ENCODE data around the gene TCF7L1.

The TCF7L1 gene

GRCh38 chr2:85132397-85132796 is 795 bp upstream of the TCF7L1 start:
- Histone ChIP-seq H3K4me3 (ENCODE audit: low read depth, low read length) (peak overlapping the region; percentile 96), H3K27ac (ENCODE audit: low read depth, low read length) (peak overlapping the region; percentile 37), H3K9ac (ENCODE audit: low read depth, low read length) (no peak overlapping the region), H3K4me1 (ENCODE audit: control insufficient read depth, insufficient read depth, low read length) (peaks cover 27% of the 10 kb centered on the region), H3K9me3 (ENCODE audit: control insufficient read depth, insufficient read depth, low read length) (no peaks in the 10 kb centered on the region), H3K36me3 (ENCODE audit: control insufficient read depth, insufficient read depth, low read length) (peaks cover 15% of the 10 kb centered on the region), H3K27me3 (ENCODE audit: control insufficient read depth, insufficient read depth, low read length) (peaks cover 6% of the 10 kb centered on the region; the same call in 1 of the 2 replicates)

GRCh38 chr2:85133751-85134254 is 611 bp downstream of the TCF7L1 start:
- Histone ChIP-seq H3K9ac (ENCODE audit: low read depth, low read length) (peak overlapping the region; percentile 88), H3K4me1 (ENCODE audit: control insufficient read depth, insufficient read depth, low read length) (peaks cover 35% of the 10 kb centered on the region), H3K9me3 (ENCODE audit: control insufficient read depth, insufficient read depth, low read length) (no peaks in the 10 kb centered on the region), H3K27ac (ENCODE audit: low read depth, low read length) (peak overlapping the region; percentile 100), H3K27me3 (ENCODE audit: control insufficient read depth, insufficient read depth, low read length) (peaks cover 6% of the 10 kb centered on the region; the same call in 1 of the 2 replicates), H3K36me3 (ENCODE audit: control insufficient read depth, insufficient read depth, low read length) (peaks cover 27% of the 10 kb centered on the region), H3K4me3 (ENCODE audit: low read depth, low read length) (peak overlapping the region; percentile 96)

- no peaks in the 10 kb centered on the region for H3K9me3 ChIP-seq (ENCODE audit: control insufficient read depth, insufficient read depth, low read length)
- H3K4me1 ChIP-seq (ENCODE audit: control insufficient read depth, insufficient read depth, low read length): peaks cover 37% of the 10 kb centered on the region
- H3K36me3 ChIP-seq (ENCODE audit: control insufficient read depth, insufficient read depth, low read length): peaks cover 31% of the 10 kb centered on the region
- H3K4me3 ChIP-seq (ENCODE audit: low read depth, low read length): peak overlapping the region; percentile 96
- peak overlapping the region; percentile 88 for H3K9ac ChIP-seq (ENCODE audit: low read depth, low read length)
- H3K27ac ChIP-seq (ENCODE audit: low read depth, low read length): peak overlapping the region; percentile 100
- H3K27me3 ChIP-seq (ENCODE audit: control insufficient read depth, insufficient read depth, low read length): peaks cover 6% of the 10 kb centered on the region; the same call in 1 of the 2 replicates
These were observed 1.2 kb downstream of the TCF7L1 start for GRCh38 chr2:85134255-85134895.

GRCh38 chr2:85134896-85135659 is 1.9 kb downstream of the TCF7L1 start:
- Histone ChIP-seq H3K36me3 (ENCODE audit: control insufficient read depth, insufficient read depth, low read length) (peaks cover 38% of the 10 kb centered on the region), H3K9me3 (ENCODE audit: control insufficient read depth, insufficient read depth, low read length) (no peaks in the 10 kb centered on the region), H3K4me1 (ENCODE audit: control insufficient read depth, insufficient read depth, low read length) (peaks cover 42% of the 10 kb centered on the region), H3K4me3 (ENCODE audit: low read depth, low read length) (peak overlapping the region; percentile 96), H3K27ac (ENCODE audit: low read depth, low read length) (peak overlapping the region; percentile 100), H3K9ac (ENCODE audit: low read depth, low read length) (peak overlapping the region; percentile 88), H3K27me3 (ENCODE audit: control insufficient read depth, insufficient read depth, low read length) (peaks cover 6% of the 10 kb centered on the region; the same call in 1 of the 2 replicates)

GRCh38 chr2:85135660-85135914 is 2.4 kb downstream of the TCF7L1 start:
- Histone ChIP-seq H3K9ac (ENCODE audit: low read depth, low read length) (peak overlapping the region; percentile 88), H3K9me3 (ENCODE audit: control insufficient read depth, insufficient read depth, low read length) (no peaks in the 10 kb centered on the region), H3K27me3 (ENCODE audit: control insufficient read depth, insufficient read depth, low read length) (peaks cover 6% of the 10 kb centered on the region; the same call in 1 of the 2 replicates), H3K36me3 (ENCODE audit: control insufficient read depth, insufficient read depth, low read length) (peaks cover 42% of the 10 kb centered on the region), H3K27ac (ENCODE audit: low read depth, low read length) (peak overlapping the region; percentile 100), H3K4me3 (ENCODE audit: low read depth, low read length) (peak overlapping the region; percentile 96), H3K4me1 (ENCODE audit: control insufficient read depth, insufficient read depth, low read length) (peaks cover 42% of the 10 kb centered on the region)

GRCh38 chr2:85137156-85137555 is 4.0 kb downstream of the TCF7L1 start:
- Histone ChIP-seq H3K9me3 (ENCODE audit: control insufficient read depth, insufficient read depth, low read length) (no peaks in the 10 kb centered on the region), H3K27ac (ENCODE audit: low read depth, low read length) (no peak overlapping the region), H3K27me3 (ENCODE audit: control insufficient read depth, insufficient read depth, low read length) (peaks cover 6% of the 10 kb centered on the region; the same call in 1 of the 2 replicates), H3K36me3 (ENCODE audit: control insufficient read depth, insufficient read depth, low read length) (peaks cover 57% of the 10 kb centered on the region), H3K9ac (ENCODE audit: low read depth, low read length) (no peak overlapping the region; the same call in 1 of the 2 replicates), H3K4me1 (ENCODE audit: control insufficient read depth, insufficient read depth, low read length) (peaks cover 37% of the 10 kb centered on the region), H3K4me3 (ENCODE audit: low read depth, low read length) (0 out of 2 replicates have a peak overlapping the region, but pooled peaks have one; percentile 8)

GRCh38 chr2:85143463-85144082 is 10.4 kb downstream of the TCF7L1 start:
- Histone ChIP-seq H3K36me3 (ENCODE audit: control insufficient read depth, insufficient read depth, low read length) (peaks cover 52% of the 10 kb centered on the region), H3K4me1 (ENCODE audit: control insufficient read depth, insufficient read depth, low read length) (peaks cover 21% of the 10 kb centered on the region), H3K27ac (ENCODE audit: low read depth, low read length) (no peak overlapping the region), H3K9ac (ENCODE audit: low read depth, low read length) (no peak overlapping the region), H3K27me3 (ENCODE audit: control insufficient read depth, insufficient read depth, low read length) (no peaks in the 10 kb centered on the region), H3K9me3 (ENCODE audit: control insufficient read depth, insufficient read depth, low read length) (no peaks in the 10 kb centered on the region), H3K4me3 (ENCODE audit: low read depth, low read length) (no peak overlapping the region)

GRCh38 chr2:85145116-85145820 is 12.1 kb downstream of the TCF7L1 start:
- no peaks in the 10 kb centered on the region for H3K9me3 ChIP-seq (ENCODE audit: control insufficient read depth, insufficient read depth, low read length)
- no peak overlapping the region for H3K27ac ChIP-seq (ENCODE audit: low read depth, low read length)
- H3K4me1 ChIP-seq (ENCODE audit: control insufficient read depth, insufficient read depth, low read length): peaks cover 14% of the 10 kb centered on the region
- H3K9ac ChIP-seq (ENCODE audit: low read depth, low read length): no peak overlapping the region
- no peak overlapping the region for H3K4me3 ChIP-seq (ENCODE audit: low read depth, low read length)
- no peaks in the 10 kb centered on the region for H3K27me3 ChIP-seq (ENCODE audit: control insufficient read depth, insufficient read depth, low read length)
- H3K36me3 ChIP-seq (ENCODE audit: control insufficient read depth, insufficient read depth, low read length): peaks cover 41% of the 10 kb centered on the region

- H3K27me3 ChIP-seq (ENCODE audit: control insufficient read depth, insufficient read depth, low read length): no peaks in the 10 kb centered on the region
- H3K27ac ChIP-seq (ENCODE audit: low read depth, low read length): no peak overlapping the region
- no peak overlapping the region for H3K4me3 ChIP-seq (ENCODE audit: low read depth, low read length)
- no peak overlapping the region for H3K9ac ChIP-seq (ENCODE audit: low read depth, low read length)
- H3K4me1 ChIP-seq (ENCODE audit: control insufficient read depth, insufficient read depth, low read length): peaks cover 12% of the 10 kb centered on the region
- peaks cover 20% of the 10 kb centered on the region for H3K36me3 ChIP-seq (ENCODE audit: control insufficient read depth, insufficient read depth, low read length)
- H3K9me3 ChIP-seq (ENCODE audit: control insufficient read depth, insufficient read depth, low read length): no peaks in the 10 kb centered on the region
These were observed 15.0 kb downstream of the TCF7L1 start for GRCh38 chr2:85148190-85148589.

GRCh38 chr2:85151026-85151425 is 17.8 kb downstream of the TCF7L1 start:
- Histone ChIP-seq H3K27ac (ENCODE audit: low read depth, low read length) (no peak overlapping the region), H3K36me3 (ENCODE audit: control insufficient read depth, insufficient read depth, low read length) (peaks cover 20% of the 10 kb centered on the region), H3K4me3 (ENCODE audit: low read depth, low read length) (no peak overlapping the region)

More at GRCh38 chr2:85151026-85151425, 17.8 kb downstream of the TCF7L1 start:
- Histone ChIP-seq H3K27me3 (ENCODE audit: control insufficient read depth, insufficient read depth, low read length) (no peaks in the 10 kb centered on the region), H3K9me3 (ENCODE audit: control insufficient read depth, insufficient read depth, low read length) (no peaks in the 10 kb centered on the region), H3K4me1 (ENCODE audit: control insufficient read depth, insufficient read depth, low read length) (peaks cover 10% of the 10 kb centered on the region), H3K9ac (ENCODE audit: low read depth, low read length) (no peak overlapping the region)

Data from HUES48 (cell line).